CD8-positive, alpha-beta memory T cell (primary cell): ENCODE results near the gene LAMA2. TPM values are rescaled to one million over a fixed set of nuclear protein-coding genes. Genes with fewer than 3 reads are reported as not detected.

ENCODE experiments used
- CTCF ChIA-PET: fragments of 350-600 bp; sonication (Branson Sonifier 250); formaldehyde crosslinking; loops from one replicate; lab custom pipeline; 2021; ENCODE audit warnings: antibody characterized with exemption; lab: Charles Lee
- POLR2A ChIA-PET: fragments of 350-600 bp; sonication (Branson Sonifier 250); formaldehyde crosslinking; loops from one replicate; lab custom pipeline; 2021; ENCODE audit warnings: antibody characterized with exemption; lab: Charles Lee
- DNase-seq, 5 donors: peaks; one replicate each; pipeline versions ENCODE4 v3.0.0 to v3.0.0-alpha.2; 2020 to 2022; ENCODE audit warnings: mixed read lengths in 1 of 5
- H3K27ac ChIP-seq: one replicate; pipeline ENCODE4 v1.7.0; 2013; ENCODE audit warnings: low read depth, mild to moderate bottlenecking, low read length, moderate library complexity
- H3K27me3 ChIP-seq: 2 replicates; pipeline ENCODE4 v1.7.0; 2013; ENCODE audit warnings: low read length, mild to moderate bottlenecking; ENCODE audit not compliant: insufficient read depth, poor library complexity, severe bottlenecking
- H3K36me3 ChIP-seq: 2 replicates; pipeline ENCODE4 v1.7.0; 2013; ENCODE audit warnings: mild to moderate bottlenecking, low read length, moderate library complexity; ENCODE audit not compliant: insufficient read depth
- H3K4me1 ChIP-seq: 2 replicates; pipeline ENCODE4 v1.7.0; 2013; ENCODE audit warnings: mild to moderate bottlenecking, low read length, moderate library complexity; ENCODE audit not compliant: insufficient read depth
- H3K4me3 ChIP-seq: 2 replicates; pipeline ENCODE4 v1.7.0; 2013; ENCODE audit warnings: mild to moderate bottlenecking, low read length
- H3K9me3 ChIP-seq: 2 replicates; pipeline ENCODE4 v1.7.0; 2013; ENCODE audit warnings: mild to moderate bottlenecking, low read length
- H3K27ac Mint-ChIP-seq, 8 donors: one replicate each; pipeline ENCODE4 v1.8.0; 2020 to 2021; ENCODE audit warnings: mixed read lengths in 8 of 8, mild to moderate bottlenecking in 6 of 8, inconsistent platforms in 3 of 8, moderate library complexity in 3 of 8
- H3K27me3 Mint-ChIP-seq, 2 donors: one replicate each; pipeline ENCODE4 v1.8.0; 2020 to 2021; ENCODE audit warnings: mixed read lengths in 2 of 2, mild to moderate bottlenecking in 1 of 2, moderate library complexity in 1 of 2
- H3K36me3 Mint-ChIP-seq, 3 donors: one replicate each; pipeline ENCODE4 v1.8.0; 2020 to 2021; ENCODE audit warnings: mixed read lengths in 3 of 3, inconsistent platforms in 1 of 3, mild to moderate bottlenecking in 1 of 3
- H3K4me1 Mint-ChIP-seq, 3 donors: one replicate each; pipeline ENCODE4 v1.8.0; 2020 to 2021; ENCODE audit warnings: mixed read lengths in 3 of 3, inconsistent platforms in 1 of 3, mild to moderate bottlenecking in 1 of 3
- H3K4me3 Mint-ChIP-seq, 7 donors: one replicate each; pipeline ENCODE4 v1.8.0; 2020 to 2021; ENCODE audit warnings: mixed read lengths in 7 of 7, mild to moderate bottlenecking in 6 of 7, moderate library complexity in 4 of 7, inconsistent platforms in 2 of 7
- H3K9me3 Mint-ChIP-seq, 5 donors: one replicate each; pipeline ENCODE4 v1.8.0; 2020 to 2022; ENCODE audit warnings: mixed read lengths in 5 of 5, mild to moderate bottlenecking in 3 of 5, moderate library complexity in 2 of 5, inconsistent platforms in 1 of 5
- polyA plus RNA-seq: library from polyadenylated mRNA; unstranded; fragments of 300-500 nt; fragmentation: Illumina TruSeq; gene quantifications from one replicate; pipeline ENCODE4 v1.2.3, GENCODE V29; 2021
- total RNA-seq, 2 experiments: library from RNA; stranded (reverse); gene quantifications; one replicate each; pipeline ENCODE4 v1.2.3, GENCODE V29; 2021

Gene LAMA2
- total and polyA plus RNA-seq, 3 experiments from 2014 or later = 0.09 to 0.96 (median 0.45) TPM

DNA sequence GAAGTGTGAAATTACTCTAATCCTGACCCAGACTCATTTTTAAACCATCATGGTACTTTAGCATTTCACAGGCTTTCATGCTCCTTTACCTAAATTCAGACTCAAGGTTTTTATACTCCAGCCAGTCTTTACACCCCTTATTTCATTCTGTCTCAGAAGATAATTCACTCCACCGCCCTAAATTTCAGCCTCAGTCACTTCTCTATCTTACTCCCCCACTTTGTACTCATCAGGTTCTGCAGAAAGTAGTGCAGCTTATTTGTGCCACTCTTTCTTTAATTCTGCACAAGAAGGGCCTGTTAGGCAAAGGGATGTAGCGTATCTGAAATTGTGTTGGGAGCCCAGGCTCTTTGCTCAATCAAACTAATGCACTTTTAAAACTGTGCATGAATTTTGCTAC, 621.5 kb downstream of the LAMA2 start:
- no peak overlapping the region for H3K27ac ChIP-seq
- POLR2A ChIA-PET = no interaction called here

DNA sequence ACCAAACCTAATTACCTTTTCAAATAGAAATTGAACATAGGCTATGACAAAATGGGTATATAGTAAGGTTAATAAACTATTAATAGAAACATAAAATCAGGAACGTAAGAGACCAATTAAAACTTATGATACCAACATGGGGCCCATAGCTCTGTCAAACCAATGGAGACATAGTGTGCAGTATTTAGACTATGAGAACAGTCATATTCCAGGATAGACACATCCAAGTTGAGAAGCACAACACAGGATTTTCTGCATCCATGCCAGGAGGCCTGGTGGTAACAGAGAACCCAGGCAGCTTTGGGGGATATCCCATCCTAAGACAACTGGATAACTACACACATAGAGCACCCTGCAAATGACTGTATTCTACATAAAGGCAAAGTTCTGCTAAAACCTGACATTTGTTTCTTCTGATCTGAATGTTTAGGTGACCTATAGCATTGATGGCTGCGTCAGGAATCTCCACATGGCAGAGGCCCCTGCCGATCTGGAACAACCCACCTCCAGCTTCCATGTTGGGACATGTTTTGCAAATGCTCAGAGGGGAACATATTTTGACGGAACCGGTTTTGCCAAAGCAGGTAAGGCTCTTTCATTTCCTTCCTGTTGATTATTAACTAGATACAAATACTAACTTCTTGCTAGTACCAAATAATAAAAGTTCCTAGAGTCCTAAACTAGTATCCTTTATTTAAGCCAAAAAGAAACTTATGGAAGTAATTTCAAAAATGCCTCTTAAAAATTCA, 624.3 kb downstream of the LAMA2 start:
- H3K36me3 ChIP-seq = no peaks in the 10 kb centered on the region
- Mint-ChIP-seq H3K9me3 (no peaks in the 10 kb centered on the region), H3K27ac (no peak overlapping the region), H3K4me3 (no peak overlapping the region), H3K36me3 (peaks cover 0 to 5% (median 4%) of the 10 kb centered on the region in 3 donors), H3K27me3 (no peaks in the 10 kb centered on the region), H3K4me1 (no peaks in the 10 kb centered on the region)
- ChIA-PET POLR2A (no interaction called here), CTCF (no interaction called here)
- no peaks in the 10 kb centered on the region for H3K4me1 ChIP-seq
- no peak overlapping the region for H3K27ac ChIP-seq
- no peaks in the 10 kb centered on the region for H3K9me3 ChIP-seq
- no peak for DNase-seq
- H3K4me3 ChIP-seq = no peak overlapping the region
- no peaks in the 10 kb centered on the region for H3K27me3 ChIP-seq

More for the DNA sequence above, 621.5 kb downstream of the LAMA2 start:
- CTCF ChIA-PET = no interaction called here
- DNase-seq = no peak
- Mint-ChIP-seq H3K9me3 (no peaks in the 10 kb centered on the region), H3K27me3 (no peaks in the 10 kb centered on the region), H3K4me3 (no peak overlapping the region), H3K27ac (no peak overlapping the region), H3K36me3 (peaks cover 0 to 4% (median 1%) of the 10 kb centered on the region in 3 donors), H3K4me1 (peaks cover 2 to 4% (median 2%) of the 10 kb centered on the region in 3 donors)
- Histone ChIP-seq H3K27me3 (no peaks in the 10 kb centered on the region), H3K4me3 (no peak overlapping the region), H3K36me3 (no peaks in the 10 kb centered on the region), H3K9me3 (no peaks in the 10 kb centered on the region), H3K4me1 (peaks cover 1% of the 10 kb centered on the region)

DNA sequence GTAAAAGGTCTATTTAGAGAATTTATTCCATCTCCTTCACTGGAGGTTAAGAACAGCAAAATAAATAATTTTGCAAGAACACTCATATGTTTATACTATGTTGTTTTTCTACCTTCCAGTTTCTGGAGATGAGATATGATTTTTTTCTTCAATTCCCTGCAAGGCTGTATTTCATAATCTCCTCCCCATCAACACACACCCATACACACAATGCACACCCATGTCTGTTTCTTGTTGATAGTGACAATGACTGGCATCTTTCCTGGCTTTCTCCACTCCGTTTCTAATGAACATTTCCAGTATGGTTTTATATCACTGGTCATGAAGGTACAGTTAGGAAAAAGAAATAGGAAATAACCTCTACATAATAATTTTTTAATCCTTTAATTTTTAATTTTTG, 624.9 kb downstream of the LAMA2 start:
- Histone ChIP-seq H3K27ac (no peak overlapping the region), H3K4me3 (no peak overlapping the region), H3K27me3 (no peaks in the 10 kb centered on the region), H3K9me3 (no peaks in the 10 kb centered on the region), H3K36me3 (no peaks in the 10 kb centered on the region), H3K4me1 (no peaks in the 10 kb centered on the region)
- ChIA-PET POLR2A (no interaction called here), CTCF (no interaction called here)
- H3K4me1 Mint-ChIP-seq = no peaks in the 10 kb centered on the region
- no peaks in the 10 kb centered on the region for H3K27me3 Mint-ChIP-seq
- peaks cover 0 to 5% (median 4%) of the 10 kb centered on the region in 3 donors for H3K36me3 Mint-ChIP-seq
- H3K9me3 Mint-ChIP-seq = no peaks in the 10 kb centered on the region
- H3K27ac Mint-ChIP-seq = peak overlapping the region in 1 of 8 donors; percentile 69
- no peak overlapping the region for H3K4me3 Mint-ChIP-seq
- no peak for DNase-seq

DNA sequence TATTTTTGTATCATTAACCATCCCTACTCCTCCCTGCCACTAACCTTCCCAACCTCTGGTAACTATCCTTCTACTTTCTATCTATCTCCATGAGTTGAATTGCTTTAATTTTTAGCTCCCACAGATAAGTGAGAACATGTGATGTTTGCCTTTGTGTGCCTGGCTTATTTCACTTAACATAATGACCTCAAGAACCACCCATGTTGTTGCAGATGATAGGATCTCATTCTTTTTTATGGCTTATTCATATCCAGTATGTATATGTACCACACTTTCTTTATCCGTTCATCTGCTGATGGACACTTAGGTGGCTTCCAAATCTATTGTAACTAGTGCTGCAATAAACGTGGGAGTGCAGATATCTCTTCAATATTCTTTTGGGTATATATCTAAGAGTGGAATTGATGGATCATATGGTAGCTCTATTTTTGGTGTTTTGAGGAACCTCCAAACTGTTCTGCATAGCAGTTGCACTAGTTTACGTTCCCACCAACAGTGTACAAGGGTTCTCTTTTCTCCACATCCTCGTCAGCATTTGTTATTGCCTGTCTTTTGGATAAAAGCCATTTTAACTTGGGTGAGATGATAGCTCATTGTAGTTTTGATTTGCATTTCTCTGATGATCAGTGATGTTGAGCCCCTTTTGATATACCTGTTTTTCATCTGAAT, 625.7 kb downstream of the LAMA2 start:
- H3K4me3 Mint-ChIP-seq = no peak overlapping the region
- H3K27me3 Mint-ChIP-seq = no peaks in the 10 kb centered on the region
- POLR2A ChIA-PET = interaction anchor here (0.7 kb wide), 1 partner anchor 237 kb away, joined by 3 read pairs; no protein-coding TSS in a partner anchor
- no peaks in the 10 kb centered on the region for H3K4me1 Mint-ChIP-seq
- H3K27ac Mint-ChIP-seq = no peak overlapping the region
- no peaks in the 10 kb centered on the region for H3K9me3 Mint-ChIP-seq
- CTCF ChIA-PET = no interaction called here
- Histone ChIP-seq H3K36me3 (no peaks in the 10 kb centered on the region), H3K9me3 (no peaks in the 10 kb centered on the region), H3K4me3 (no peak overlapping the region), H3K27ac (no peak overlapping the region), H3K27me3 (no peaks in the 10 kb centered on the region), H3K4me1 (no peaks in the 10 kb centered on the region)
- no peak for DNase-seq
- H3K36me3 Mint-ChIP-seq = peaks cover 0 to 5% (median 4%) of the 10 kb centered on the region in 3 donors

DNA sequence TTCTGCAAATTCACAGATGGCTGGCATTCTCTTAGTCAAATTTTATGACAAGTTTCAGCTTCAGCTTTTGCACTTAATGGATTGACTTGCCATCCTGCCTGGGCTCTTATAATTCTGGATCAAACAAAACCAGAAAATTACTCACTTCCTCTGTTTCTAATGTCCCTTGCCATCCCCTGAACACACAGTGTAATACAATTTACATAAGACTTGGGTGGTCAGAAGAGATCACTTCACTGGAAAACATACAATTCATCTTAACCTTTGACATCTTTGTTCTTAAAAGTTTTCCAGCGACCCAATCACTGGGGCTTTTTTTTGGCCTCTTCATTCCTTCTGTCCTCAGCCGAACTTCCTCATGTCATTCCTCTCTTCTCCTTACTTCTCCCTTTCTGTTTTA, 628.0 kb downstream of the LAMA2 start:
- Histone ChIP-seq H3K27me3 (no peaks in the 10 kb centered on the region), H3K4me3 (no peak overlapping the region), H3K27ac (no peak overlapping the region), H3K36me3 (no peaks in the 10 kb centered on the region), H3K9me3 (no peaks in the 10 kb centered on the region), H3K4me1 (no peaks in the 10 kb centered on the region)
- POLR2A ChIA-PET = no interaction called here
- Mint-ChIP-seq H3K4me3 (no peak overlapping the region), H3K4me1 (no peaks in the 10 kb centered on the region), H3K36me3 (peaks cover 0 to 6% (median 5%) of the 10 kb centered on the region in 3 donors), H3K27me3 (no peaks in the 10 kb centered on the region), H3K27ac (no peak overlapping the region), H3K9me3 (no peaks in the 10 kb centered on the region)
- no peak for DNase-seq
- CTCF ChIA-PET = interaction anchor here (2.2 kb wide), 1 partner anchor 10 kb away, joined by 5 read pairs; no protein-coding TSS in a partner anchor

DNA sequence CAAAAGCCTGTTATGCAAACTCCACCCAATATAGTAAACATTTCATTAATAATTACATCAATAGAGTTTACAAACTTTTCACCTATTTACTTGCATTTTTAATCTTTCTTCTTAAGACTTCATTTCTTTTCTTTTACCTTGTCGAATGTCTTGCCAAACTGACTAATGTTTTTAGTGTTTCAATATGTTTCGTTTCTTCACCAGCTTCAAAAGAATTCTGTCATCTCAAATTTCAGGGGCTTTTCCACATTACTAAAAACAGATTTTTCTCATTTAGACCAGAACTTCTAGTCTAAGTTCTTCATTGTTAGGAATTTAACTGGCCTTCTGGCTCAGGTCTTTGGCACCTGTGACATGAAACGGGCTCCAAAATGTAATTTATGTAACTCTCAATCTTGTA, 630.5 kb downstream of the LAMA2 start:
- H3K4me3 ChIP-seq = no peak overlapping the region
- DNase-seq = no peak
- H3K27me3 ChIP-seq = no peaks in the 10 kb centered on the region
- no peak overlapping the region for H3K27ac ChIP-seq
- POLR2A ChIA-PET = no interaction called here
- no peaks in the 10 kb centered on the region for H3K4me1 ChIP-seq
- Mint-ChIP-seq H3K27me3 (no peaks in the 10 kb centered on the region), H3K4me1 (no peaks in the 10 kb centered on the region), H3K4me3 (no peak overlapping the region), H3K36me3 (peaks cover 0 to 8% (median 4%) of the 10 kb centered on the region in 3 donors), H3K27ac (no peak overlapping the region), H3K9me3 (no peaks in the 10 kb centered on the region)
- CTCF ChIA-PET = interaction anchor here (1.6 kb wide), 1 partner anchor 14 kb away, joined by 3 read pairs; no protein-coding TSS in a partner anchor
- H3K9me3 ChIP-seq = no peaks in the 10 kb centered on the region
- no peaks in the 10 kb centered on the region for H3K36me3 ChIP-seq

DNA sequence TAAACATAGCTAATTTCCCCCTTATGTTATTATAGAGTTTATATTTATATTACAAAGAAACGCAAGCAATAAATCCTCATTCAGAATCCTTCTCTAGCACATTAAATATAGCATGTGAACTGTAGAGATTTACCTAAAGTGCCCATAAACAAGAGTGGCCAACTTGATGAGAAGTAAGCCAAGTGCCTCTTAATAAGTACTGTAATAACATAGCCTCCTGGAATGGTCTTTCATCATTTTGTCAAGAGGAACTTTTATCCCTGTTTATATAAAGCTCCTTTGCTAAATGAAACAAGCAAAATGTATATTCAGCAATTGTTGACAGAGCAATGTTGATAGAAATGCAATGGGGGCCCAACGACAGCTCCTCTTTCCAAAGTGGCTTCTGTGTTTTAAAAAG, 632.1 kb downstream of the LAMA2 start:
- no peaks in the 10 kb centered on the region for H3K4me1 ChIP-seq
- H3K27me3 ChIP-seq = no peaks in the 10 kb centered on the region
- CTCF ChIA-PET = interaction anchor here (1.3 kb wide), 1 partner anchor 51 kb away, joined by 3 read pairs; no protein-coding TSS in a partner anchor
- no peak overlapping the region for H3K27ac ChIP-seq
- H3K36me3 ChIP-seq = no peaks in the 10 kb centered on the region
- DNase-seq = no peak
- POLR2A ChIA-PET = no interaction called here
- H3K4me3 ChIP-seq = no peak overlapping the region
- Mint-ChIP-seq H3K4me3 (no peak overlapping the region), H3K9me3 (no peaks in the 10 kb centered on the region), H3K4me1 (no peaks in the 10 kb centered on the region), H3K27me3 (no peaks in the 10 kb centered on the region), H3K36me3 (peaks cover 0 to 7% (median 4%) of the 10 kb centered on the region in 3 donors), H3K27ac (no peak overlapping the region)
- H3K9me3 ChIP-seq = no peaks in the 10 kb centered on the region

DNA sequence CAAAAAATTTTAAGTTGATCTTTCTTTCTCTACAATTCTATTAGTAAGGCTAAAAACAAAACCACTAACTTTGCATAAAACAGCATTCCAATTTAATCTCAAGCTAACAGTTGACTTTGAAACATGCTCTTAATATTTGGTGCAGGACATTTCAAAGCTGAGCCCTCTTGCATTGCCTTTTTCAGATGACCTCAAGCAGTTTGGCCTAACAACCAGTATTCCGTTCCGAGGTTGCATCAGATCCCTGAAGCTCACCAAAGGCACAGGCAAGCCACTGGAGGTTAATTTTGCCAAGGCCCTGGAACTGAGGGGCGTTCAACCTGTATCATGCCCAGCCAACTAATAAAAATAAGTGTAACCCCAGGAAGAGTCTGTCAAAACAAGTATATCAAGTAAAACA, 633.1 kb downstream of the LAMA2 start:
- Mint-ChIP-seq H3K36me3 (peaks cover 0 to 7% (median 4%) of the 10 kb centered on the region in 3 donors), H3K4me1 (no peaks in the 10 kb centered on the region)
- CTCF ChIA-PET = interaction anchor here (1.5 to 1.8 kb wide), 2 partner anchors 14 to 16 kb away, joined by 4 to 5 read pairs; no protein-coding TSS in a partner anchor

More for the DNA sequence above, 633.1 kb downstream of the LAMA2 start:
- Histone ChIP-seq H3K9me3 (no peaks in the 10 kb centered on the region), H3K4me1 (no peaks in the 10 kb centered on the region), H3K36me3 (no peaks in the 10 kb centered on the region), H3K27ac (no peak overlapping the region), H3K4me3 (no peak overlapping the region), H3K27me3 (no peaks in the 10 kb centered on the region)
- no peaks in the 10 kb centered on the region for H3K9me3 Mint-ChIP-seq
- H3K4me3 Mint-ChIP-seq = no peak overlapping the region
- no peaks in the 10 kb centered on the region for H3K27me3 Mint-ChIP-seq
- DNase-seq = no peak
- POLR2A ChIA-PET = no interaction called here
- no peak overlapping the region for H3K27ac Mint-ChIP-seq
